ENCODE results near the gene KLHDC7A. TPM values are rescaled to one million over a fixed set of nuclear protein-coding genes. Genes with fewer than 3 reads are reported as not detected.

KLHDC7A gene
- polyA plus RNA-seq, 2 of the 4 experiments (the other 2 are of a cell fraction): 0.74 to 2.3 TPM

DNA sequence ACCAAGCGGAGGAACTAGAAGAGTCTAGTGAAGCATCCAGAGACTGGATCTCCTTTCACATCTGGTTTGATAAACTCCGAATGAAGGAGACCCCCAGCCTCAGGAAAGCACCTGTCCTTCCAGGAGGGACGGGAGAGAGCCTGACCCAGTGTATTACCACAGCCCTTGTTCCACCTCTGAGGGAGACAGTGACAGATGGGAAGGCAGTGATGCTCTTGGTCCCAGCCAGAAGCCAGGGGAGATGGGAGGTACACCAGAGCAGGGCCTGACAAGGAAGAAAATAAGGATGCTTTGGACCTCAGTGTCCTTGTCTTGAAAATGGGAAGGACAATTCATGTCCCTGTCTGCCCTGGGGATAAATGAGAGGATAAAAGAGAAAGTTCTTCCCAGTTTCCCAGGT lies 3.5 kb downstream of the KLHDC7A start:
- ChIA-PET CTCF (no interaction called here), POLR2A (no interaction called here)
- no peaks in the 10 kb centered on the region for H3K9me3 ChIP-seq
- ATAC-seq (no peak), FAIRE-seq (no peak), DNase-seq (ENCODE audit: low read depth in 1 of 2, low spot score in 1 of 2) (no peak)
- H3K4me3 ChIP-seq: no peak overlapping the region
- no peak overlapping the region for H3K27ac ChIP-seq
- TF ChIP-seq RAD21 (conservative IDR thresholded peaks at IDR 0.05 in 1 of 2, IDR thresholded peaks at IDR 0.05 in 1 of 2): no peak
- no peak for TF ChIP-seq KDM5A (IDR thresholded peaks at IDR 0.05)
- TF ChIP-seq, protein P1, sequence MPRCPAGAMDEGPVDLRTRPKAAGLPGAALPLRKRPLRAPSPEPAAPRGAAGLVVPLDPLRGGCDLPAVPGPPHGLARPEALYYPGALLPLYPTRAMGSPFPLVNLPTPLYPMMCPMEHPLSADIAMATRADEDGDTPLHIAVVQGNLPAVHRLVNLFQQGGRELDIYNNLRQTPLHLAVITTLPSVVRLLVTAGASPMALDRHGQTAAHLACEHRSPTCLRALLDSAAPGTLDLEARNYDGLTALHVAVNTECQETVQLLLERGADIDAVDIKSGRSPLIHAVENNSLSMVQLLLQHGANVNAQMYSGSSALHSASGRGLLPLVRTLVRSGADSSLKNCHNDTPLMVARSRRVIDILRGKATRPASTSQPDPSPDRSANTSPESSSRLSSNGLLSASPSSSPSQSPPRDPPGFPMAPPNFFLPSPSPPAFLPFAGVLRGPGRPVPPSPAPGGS (IDR thresholded peaks at IDR 0.05): no peak
- no peak for TF ChIP-seq GATA3 (IDR thresholded peaks at IDR 0.05; ENCODE audit: borderline replicate concordance)
- TF ChIP-seq, protein P2, sequence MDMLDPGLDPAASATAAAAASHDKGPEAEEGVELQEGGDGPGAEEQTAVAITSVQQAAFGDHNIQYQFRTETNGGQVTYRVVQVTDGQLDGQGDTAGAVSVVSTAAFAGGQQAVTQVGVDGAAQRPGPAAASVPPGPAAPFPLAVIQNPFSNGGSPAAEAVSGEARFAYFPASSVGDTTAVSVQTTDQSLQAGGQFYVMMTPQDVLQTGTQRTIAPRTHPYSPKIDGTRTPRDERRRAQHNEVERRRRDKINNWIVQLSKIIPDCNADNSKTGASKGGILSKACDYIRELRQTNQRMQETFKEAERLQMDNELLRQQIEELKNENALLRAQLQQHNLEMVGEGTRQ (IDR thresholded peaks at IDR 0.05): no peak
- TF ChIP-seq MAZ (IDR thresholded peaks at IDR 0.05; ENCODE audit: borderline replicate concordance, low read depth, low read length): no peak
- TF ChIP-seq NPAS2 (CRISPR knock-in tag; IDR thresholded peaks at IDR 0.05; ENCODE audit: borderline replicate concordance): no peak
- TF ChIP-seq HOXB5 (CRISPR knock-in tag; IDR thresholded peaks at IDR 0.05): no peak
- TF ChIP-seq JUN (IDR thresholded peaks at IDR 0.05): no peak
- WGBS (ENCODE audit: missing lambda C conversion rate): 85% methylated on average over 3 of the region's 3 CpGs
- H3K4me2 ChIP-seq: no peak overlapping the region
- peaks cover 22% of the 10 kb centered on the region for H3K4me1 ChIP-seq

DNA sequence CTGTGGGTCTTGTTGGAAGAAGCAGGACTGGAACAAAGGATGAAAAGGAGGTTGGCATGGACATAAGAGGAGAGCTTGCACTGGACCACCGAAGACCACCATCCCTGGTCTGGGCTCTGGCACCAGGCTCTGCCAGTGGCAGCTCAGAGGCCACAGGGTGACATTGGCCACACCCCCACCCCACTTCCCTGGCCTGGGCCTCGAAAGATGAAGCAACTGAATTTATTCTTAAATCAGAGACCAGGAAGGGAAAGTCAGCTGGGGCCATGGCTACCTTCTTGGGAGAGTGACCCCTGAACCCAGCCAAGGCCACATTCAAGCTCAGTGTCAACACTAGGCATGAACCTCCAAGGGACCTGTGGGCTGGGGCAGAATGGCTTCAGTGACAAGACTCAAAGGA lies 4.0 kb downstream of the KLHDC7A start:
- DNase-seq (ENCODE audit: low read depth in 1 of 2, low spot score in 1 of 2) (no peak), ATAC-seq (no peak), FAIRE-seq (no peak)
- WGBS (ENCODE audit: missing lambda C conversion rate): 50% methylated on average over 2 of the region's 2 CpGs
- H3K4me3 ChIP-seq: no peak overlapping the region
- H3K27ac ChIP-seq: no peak overlapping the region
- ChIA-PET POLR2A (no interaction called here), CTCF (interaction anchor here (0.6 kb wide), 1 partner anchor 394 kb away, joined by 3 read pairs; no protein-coding TSS in a partner anchor)
- no peak overlapping the region for H3K4me2 ChIP-seq
- TF ChIP-seq FOSL2 (IDR thresholded peaks at IDR 0.05) (no peak), FOSL2 (CRISPR knock-in tag; IDR thresholded peaks at IDR 0.05) (no peak), FOSB (CRISPR knock-in tag; IDR thresholded peaks at IDR 0.05) (no peak), HOXB5 (CRISPR knock-in tag; IDR thresholded peaks at IDR 0.05) (no peak), TFCP2L1 (CRISPR knock-in tag; IDR thresholded peaks at IDR 0.05) (no peak)
- TF ChIP-seq, protein P3, sequence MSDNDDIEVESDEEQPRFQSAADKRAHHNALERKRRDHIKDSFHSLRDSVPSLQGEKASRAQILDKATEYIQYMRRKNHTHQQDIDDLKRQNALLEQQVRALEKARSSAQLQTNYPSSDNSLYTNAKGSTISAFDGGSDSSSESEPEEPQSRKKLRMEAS (IDR thresholded peaks at IDR 0.05): no peak
- no peaks in the 10 kb centered on the region for H3K9me3 ChIP-seq
- peaks cover 19% of the 10 kb centered on the region for H3K4me1 ChIP-seq

DNA sequence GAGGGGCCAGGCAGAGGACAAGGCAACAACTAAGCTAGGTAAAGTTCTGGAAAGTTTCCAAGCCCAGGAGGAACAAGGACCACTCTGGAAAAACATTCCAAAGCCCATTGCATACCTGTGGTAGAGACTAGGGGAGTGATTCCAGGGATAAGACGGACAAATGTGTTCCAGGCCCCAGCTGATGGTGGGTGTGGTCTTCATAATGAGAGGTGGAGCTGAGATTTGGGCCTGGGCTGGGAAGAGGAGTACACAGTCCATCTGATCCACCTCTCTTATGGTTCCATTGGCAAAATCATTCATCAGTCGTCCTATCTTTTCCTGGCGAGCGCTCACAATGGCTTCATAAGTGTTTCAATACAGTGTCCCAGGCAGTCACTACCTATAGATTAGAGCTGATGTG lies 4.5 kb downstream of the KLHDC7A start:
- Histone ChIP-seq H3K27ac (no peak overlapping the region), H3K4me2 (no peak overlapping the region), H3K4me3 (no peak overlapping the region), H3K9me3 (no peaks in the 10 kb centered on the region), H3K4me1 (peaks cover 14% of the 10 kb centered on the region)
- ChIA-PET CTCF (interaction anchor here (0.6 kb wide), 1 partner anchor 394 kb away, joined by 3 read pairs; no protein-coding TSS in a partner anchor), POLR2A (no interaction called here)
- TF ChIP-seq RAD21 (conservative IDR thresholded peaks at IDR 0.05 in 1 of 2, IDR thresholded peaks at IDR 0.05 in 1 of 2): no peak
- TF ChIP-seq CHD4 (IDR thresholded peaks at IDR 0.05; ENCODE audit: borderline replicate concordance): no peak
- no peak for TF ChIP-seq MYC (IDR thresholded peaks at IDR 0.05; ENCODE audit: borderline replicate concordance, low read length)
- TF ChIP-seq RFX5 (IDR thresholded peaks at IDR 0.05): no peak
- no peak for TF ChIP-seq JUNB (IDR thresholded peaks at IDR 0.05)
- no peak for TF ChIP-seq CEBPB (IDR thresholded peaks at IDR 0.05)
- TF ChIP-seq SMC3 (IDR thresholded peaks at IDR 0.05): no peak
- TF ChIP-seq RARB (CRISPR knock-in tag; IDR thresholded peaks at IDR 0.05): no peak
- TF ChIP-seq CHD2 (IDR thresholded peaks at IDR 0.05; ENCODE audit: low read length, partially characterized antibody): no peak
- TF ChIP-seq, protein P4, sequence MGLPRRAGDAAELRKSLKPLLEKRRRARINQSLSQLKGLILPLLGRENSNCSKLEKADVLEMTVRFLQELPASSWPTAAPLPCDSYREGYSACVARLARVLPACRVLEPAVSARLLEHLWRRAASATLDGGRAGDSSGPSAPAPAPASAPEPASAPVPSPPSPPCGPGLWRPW (IDR thresholded peaks at IDR 0.05): no peak
- TF ChIP-seq, protein P5, sequence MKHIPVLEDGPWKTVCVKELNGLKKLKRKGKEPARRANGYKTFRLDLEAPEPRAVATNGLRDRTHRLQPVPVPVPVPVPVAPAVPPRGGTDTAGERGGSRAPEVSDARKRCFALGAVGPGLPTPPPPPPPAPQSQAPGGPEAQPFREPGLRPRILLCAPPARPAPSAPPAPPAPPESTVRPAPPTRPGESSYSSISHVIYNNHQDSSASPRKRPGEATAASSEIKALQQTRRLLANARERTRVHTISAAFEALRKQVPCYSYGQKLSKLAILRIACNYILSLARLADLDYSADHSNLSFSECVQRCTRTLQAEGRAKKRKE (CRISPR knock-in tag; IDR thresholded peaks at IDR 0.05; ENCODE audit: low read depth): no peak
- TF ChIP-seq, protein P2 (IDR thresholded peaks at IDR 0.05): no peak
- TF ChIP-seq FOSL2 (IDR thresholded peaks at IDR 0.05): no peak
- no peak for TF ChIP-seq FOSL2 (CRISPR knock-in tag; IDR thresholded peaks at IDR 0.05)
- TF ChIP-seq ZFP36 (IDR thresholded peaks at IDR 0.05; ENCODE audit: borderline replicate concordance, partially characterized antibody): no peak
- no peak for TF ChIP-seq MAZ (IDR thresholded peaks at IDR 0.05; ENCODE audit: borderline replicate concordance, low read depth, low read length)
- TF ChIP-seq HEYL (CRISPR knock-in tag; IDR thresholded peaks at IDR 0.05): no peak
- TF ChIP-seq POLR2A (IDR thresholded peaks at IDR 0.05; ENCODE audit: low read length): no peak
- no peak for TF ChIP-seq CBX8 (IDR thresholded peaks at IDR 0.05)
- no peak for TF ChIP-seq SREBF2 (IDR thresholded peaks at IDR 0.05)
- ATAC-seq (no peak), FAIRE-seq (no peak), DNase-seq (ENCODE audit: low read depth in 1 of 2, low spot score in 1 of 2) (no peak)
- WGBS (ENCODE audit: missing lambda C conversion rate): 98% methylated on average over 4 of the region's 4 CpGs
